ENCODE measurements around the gene MUC6.

The MUC6 gene

GRCh38 chr11:1001617-1002405, 34.7 kb downstream of the MUC6 start:
- DNase-seq = no peak

GRCh38 chr11:1000357-1001278, 35.9 kb downstream of the MUC6 start:
- DNase-seq = no peak

GRCh38 chr11:999009-999408, 37.5 kb downstream of the MUC6 start:
- no peak for DNase-seq

- DNase-seq = no peak
Measured at GRCh38 chr11:997907-998306, 38.6 kb downstream of the MUC6 start.

- no peak for DNase-seq
Measured at GRCh38 chr11:996681-997080, 39.8 kb downstream of the MUC6 start.

GRCh38 chr11:995752-996420, 40.6 kb downstream of the MUC6 start:
- DNase-seq = no peak

GRCh38 chr11:995044-995751, 41.3 kb downstream of the MUC6 start:
- DNase-seq = no peak

- DNase-seq = no peak
Measured at GRCh38 chr11:993632-994167, 42.8 kb downstream of the MUC6 start.

- DNase-seq = no peak
Measured at GRCh38 chr11:992577-992976, 43.9 kb downstream of the MUC6 start.

- no peak for DNase-seq
Measured at GRCh38 chr11:991711-992307, 44.7 kb downstream of the MUC6 start.

GRCh38 chr11:991034-991433, 45.5 kb downstream of the MUC6 start:
- no peak for DNase-seq

GRCh38 chr11:990101-990500, 46.4 kb downstream of the MUC6 start:
- DNase-seq = no peak

GRCh38 chr11:987671-988070, 48.8 kb downstream of the MUC6 start:
- DNase-seq = no peak

- DNase-seq = no peak
Measured at GRCh38 chr11:986952-987305, 49.6 kb downstream of the MUC6 start.

- no peak for DNase-seq
Measured at GRCh38 chr11:986270-986951, 50.1 kb downstream of the MUC6 start.

GRCh38 chr11:985848-986247, 50.7 kb downstream of the MUC6 start:
- DNase-seq = no peak

GRCh38 chr11:985406-985805, 51.1 kb downstream of the MUC6 start:
- DNase-seq = no peak

GRCh38 chr11:984546-984945, 52.0 kb downstream of the MUC6 start:
- no peak for DNase-seq

- no peak for DNase-seq
Measured at GRCh38 chr11:981764-982163, 54.8 kb downstream of the MUC6 start.

- no peak for DNase-seq
Measured at GRCh38 chr11:980438-981357, 55.8 kb downstream of the MUC6 start.

Measured in activated CD8-positive, alpha-beta memory T cell treated with anti-CD3 and anti-CD28 coated beads, Interleukin-2, amount 50 U/mL, for 48 hours (primary cell).